GM20000 (cell line): ENCODE measurements around the gene IRS1.

Experiments
- DNase-seq: peaks from one replicate; pipeline ENCODE4 v3.0.0; 2012; ENCODE audit warnings: low spot score
- TF ChIP-seq, protein P1 (sequence below): IDR thresholded peaks from 2 replicates; pipeline ENCODE4 v1.5.1; 2012; ENCODE audit warnings: mild to moderate bottlenecking, control low read depth; ENCODE audit errors: extremely low read depth, missing control alignments

Gene IRS1

DNA sequence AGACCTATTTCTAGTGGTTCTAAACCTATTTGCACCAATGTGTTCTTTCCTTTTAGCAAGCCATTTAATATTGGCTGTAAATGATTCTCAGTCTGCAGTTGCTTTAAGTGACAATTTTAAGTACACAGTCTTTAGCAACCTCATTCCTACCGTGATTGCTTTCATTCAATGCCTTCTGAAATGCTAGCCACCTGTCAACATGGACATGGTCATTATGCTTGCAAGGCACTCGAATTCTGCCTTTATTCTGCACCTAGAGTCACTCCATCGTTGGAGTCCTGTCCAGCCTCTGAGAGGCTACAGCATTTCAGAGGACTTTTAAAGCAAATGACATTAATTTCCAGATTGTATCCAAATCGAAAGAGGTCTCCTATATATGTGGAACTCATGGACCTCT lies 115.1 kb downstream of the IRS1 start:
- TF ChIP-seq, protein P1, sequence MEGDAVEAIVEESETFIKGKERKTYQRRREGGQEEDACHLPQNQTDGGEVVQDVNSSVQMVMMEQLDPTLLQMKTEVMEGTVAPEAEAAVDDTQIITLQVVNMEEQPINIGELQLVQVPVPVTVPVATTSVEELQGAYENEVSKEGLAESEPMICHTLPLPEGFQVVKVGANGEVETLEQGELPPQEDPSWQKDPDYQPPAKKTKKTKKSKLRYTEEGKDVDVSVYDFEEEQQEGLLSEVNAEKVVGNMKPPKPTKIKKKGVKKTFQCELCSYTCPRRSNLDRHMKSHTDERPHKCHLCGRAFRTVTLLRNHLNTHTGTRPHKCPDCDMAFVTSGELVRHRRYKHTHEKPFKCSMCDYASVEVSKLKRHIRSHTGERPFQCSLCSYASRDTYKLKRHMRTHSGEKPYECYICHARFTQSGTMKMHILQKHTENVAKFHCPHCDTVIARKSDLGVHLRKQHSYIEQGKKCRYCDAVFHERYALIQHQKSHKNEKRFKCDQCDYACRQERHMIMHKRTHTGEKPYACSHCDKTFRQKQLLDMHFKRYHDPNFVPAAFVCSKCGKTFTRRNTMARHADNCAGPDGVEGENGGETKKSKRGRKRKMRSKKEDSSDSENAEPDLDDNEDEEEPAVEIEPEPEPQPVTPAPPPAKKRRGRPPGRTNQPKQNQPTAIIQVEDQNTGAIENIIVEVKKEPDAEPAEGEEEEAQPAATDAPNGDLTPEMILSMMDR: no peak
- no peak for DNase-seq

GRCh38 chr2:226683944-226684562 lies 115.6 kb downstream of the IRS1 start:
- TF ChIP-seq, protein P1: no peak
- DNase-seq: no peak

DNA sequence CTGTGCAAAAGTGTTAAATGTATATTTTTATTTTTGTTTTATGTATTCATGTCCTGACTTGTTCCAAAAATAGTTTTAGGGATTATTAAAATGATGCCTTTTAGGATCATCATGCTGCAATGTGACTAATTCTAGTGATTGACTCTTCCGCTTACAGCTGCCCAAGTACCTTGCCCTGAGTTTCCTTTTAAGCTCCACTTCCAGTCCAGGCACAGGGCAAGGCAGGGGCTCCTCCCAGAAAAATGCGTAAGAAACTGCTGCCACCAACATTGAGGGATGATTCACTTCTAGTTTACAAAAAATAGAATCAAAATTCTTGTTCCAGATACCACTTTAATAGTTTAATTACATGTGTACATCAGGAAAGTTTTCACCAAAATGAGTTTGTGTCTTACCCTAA lies 116.4 kb downstream of the IRS1 start:
- DNase-seq: no peak
- TF ChIP-seq, protein P1: no peak
